GM12892 (cell line): Measurements from ENCODE around the gene BFSP2.

Source experiments
- POLR2A ChIP-seq: IDR thresholded peaks from 2 replicates; pipeline ENCODE4 v1.6.1; 2011; ENCODE audit warnings: low read depth, low read length, control low read depth
- TAF1 ChIP-seq: IDR thresholded peaks from 2 replicates; pipeline ENCODE4 v1.6.1; 2011; ENCODE audit warnings: low read depth, mild to moderate bottlenecking, control low read depth, low read length, borderline replicate concordance

- TF ChIP-seq POLR2A: no peak
- TF ChIP-seq TAF1: no peak
These were observed 114.6 kb downstream of the BFSP2 start for GRCh38 chr3:133514418-133514817.
